ENCODE data around the gene TMEM219.

- no peak for TF ChIP-seq POLR2A (IDR thresholded peaks at IDR 0.05; ENCODE audit: low read depth, low read length)
- TF ChIP-seq POLR2AphosphoS5 (IDR thresholded peaks at IDR 0.05; ENCODE audit: low read depth, low read length): no peak
These were observed 32.9 kb downstream of the TMEM219 start for GRCh38 chr16:29994600-29995323.
